ENCODE results near the gene LEFTY1.

Gene LEFTY1

DNA sequence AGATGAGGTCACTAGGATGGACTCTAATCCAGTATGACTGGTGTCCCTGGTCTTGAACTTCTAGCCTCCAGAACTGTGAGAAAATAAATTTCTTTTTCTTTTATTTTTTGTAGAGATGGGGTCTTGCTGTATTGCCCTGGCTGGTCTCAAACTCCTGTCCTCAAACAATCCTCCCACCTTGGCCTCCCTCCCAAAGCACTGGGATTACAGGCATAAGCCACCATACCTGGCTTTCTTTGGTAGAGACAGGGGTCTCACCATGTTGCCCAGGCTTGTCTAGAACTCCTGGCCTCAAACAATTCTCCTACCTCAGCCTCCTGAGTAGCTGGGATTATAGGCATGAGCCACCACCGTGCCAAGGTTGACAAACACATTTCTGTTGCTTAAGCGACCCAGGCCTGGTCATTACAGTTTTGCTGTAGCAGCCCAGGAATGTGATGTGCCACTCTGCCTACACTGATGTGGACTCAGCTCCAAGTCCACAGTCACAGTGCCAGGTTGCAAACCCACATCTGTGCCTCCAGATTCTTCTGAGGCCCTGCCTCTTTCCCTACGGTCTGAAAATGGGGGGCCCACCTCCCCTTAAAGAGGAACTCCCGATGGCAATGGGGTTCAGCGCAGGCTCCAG lies 19.2 kb upstream of the LEFTY1 start:
- TF ChIP-seq, protein P1, sequence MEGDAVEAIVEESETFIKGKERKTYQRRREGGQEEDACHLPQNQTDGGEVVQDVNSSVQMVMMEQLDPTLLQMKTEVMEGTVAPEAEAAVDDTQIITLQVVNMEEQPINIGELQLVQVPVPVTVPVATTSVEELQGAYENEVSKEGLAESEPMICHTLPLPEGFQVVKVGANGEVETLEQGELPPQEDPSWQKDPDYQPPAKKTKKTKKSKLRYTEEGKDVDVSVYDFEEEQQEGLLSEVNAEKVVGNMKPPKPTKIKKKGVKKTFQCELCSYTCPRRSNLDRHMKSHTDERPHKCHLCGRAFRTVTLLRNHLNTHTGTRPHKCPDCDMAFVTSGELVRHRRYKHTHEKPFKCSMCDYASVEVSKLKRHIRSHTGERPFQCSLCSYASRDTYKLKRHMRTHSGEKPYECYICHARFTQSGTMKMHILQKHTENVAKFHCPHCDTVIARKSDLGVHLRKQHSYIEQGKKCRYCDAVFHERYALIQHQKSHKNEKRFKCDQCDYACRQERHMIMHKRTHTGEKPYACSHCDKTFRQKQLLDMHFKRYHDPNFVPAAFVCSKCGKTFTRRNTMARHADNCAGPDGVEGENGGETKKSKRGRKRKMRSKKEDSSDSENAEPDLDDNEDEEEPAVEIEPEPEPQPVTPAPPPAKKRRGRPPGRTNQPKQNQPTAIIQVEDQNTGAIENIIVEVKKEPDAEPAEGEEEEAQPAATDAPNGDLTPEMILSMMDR (IDR thresholded peaks at IDR 0.05; ENCODE audit: low read depth, low read length, missing control alignments), result no peak
- DNase-seq (ENCODE audit: extremely low read depth, low read depth), result no peak
- H3K4me3 ChIP-seq (replicated peaks; ENCODE audit: low read depth, low read length), result no peak overlapping the region

DNA sequence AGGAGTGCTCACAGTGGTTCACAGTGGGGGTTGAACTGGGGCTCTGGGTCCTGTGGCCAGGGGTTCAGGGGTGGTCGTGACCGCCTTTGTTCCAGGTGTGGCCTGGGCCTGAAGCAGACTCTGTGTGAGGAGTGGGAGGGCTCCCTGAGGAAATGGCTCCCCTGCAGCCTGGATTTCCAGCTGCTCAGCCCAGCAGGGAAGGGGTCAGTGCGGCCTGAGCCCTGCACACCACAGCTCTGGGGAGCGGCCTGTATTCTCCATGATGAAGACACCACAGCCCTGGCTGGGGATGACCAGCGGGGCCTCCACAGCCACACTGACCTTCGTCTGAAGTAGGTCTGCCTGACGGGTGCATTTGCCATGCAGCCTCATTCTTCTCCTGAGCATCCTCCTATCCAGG lies 18.4 kb upstream of the LEFTY1 start:
- TF ChIP-seq, protein P1 (IDR thresholded peaks at IDR 0.05; ENCODE audit: low read depth, low read length, missing control alignments), result no peak
- H3K4me3 ChIP-seq (replicated peaks; ENCODE audit: low read depth, low read length), result no peak overlapping the region
- DNase-seq (ENCODE audit: extremely low read depth, low read depth), result no peak

DNA sequence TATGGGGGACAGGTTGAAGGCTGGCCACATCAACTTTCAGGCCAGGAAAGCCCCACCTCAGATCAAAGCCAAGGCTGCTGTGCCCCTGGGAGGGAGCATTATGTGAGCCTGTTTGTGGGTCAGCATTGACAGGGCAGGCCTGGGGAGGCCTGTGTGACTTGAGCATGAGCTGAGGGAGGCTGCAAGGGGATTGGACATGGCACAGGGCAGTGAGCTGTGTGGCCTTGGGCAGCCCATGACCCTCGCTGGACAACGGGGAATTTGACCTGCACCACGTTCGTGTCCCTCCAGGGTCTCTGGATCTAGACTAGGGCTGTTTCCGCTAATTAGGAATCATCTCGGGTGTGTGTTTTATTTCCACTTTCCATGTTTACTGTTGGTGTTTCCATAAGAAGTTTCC lies 17.5 kb upstream of the LEFTY1 start:
- TF ChIP-seq, protein P1 (IDR thresholded peaks at IDR 0.05; ENCODE audit: low read depth, low read length, missing control alignments), result no peak
- no peak for DNase-seq (ENCODE audit: extremely low read depth, low read depth)
- no peak overlapping the region for H3K4me3 ChIP-seq (replicated peaks; ENCODE audit: low read depth, low read length)

DNA sequence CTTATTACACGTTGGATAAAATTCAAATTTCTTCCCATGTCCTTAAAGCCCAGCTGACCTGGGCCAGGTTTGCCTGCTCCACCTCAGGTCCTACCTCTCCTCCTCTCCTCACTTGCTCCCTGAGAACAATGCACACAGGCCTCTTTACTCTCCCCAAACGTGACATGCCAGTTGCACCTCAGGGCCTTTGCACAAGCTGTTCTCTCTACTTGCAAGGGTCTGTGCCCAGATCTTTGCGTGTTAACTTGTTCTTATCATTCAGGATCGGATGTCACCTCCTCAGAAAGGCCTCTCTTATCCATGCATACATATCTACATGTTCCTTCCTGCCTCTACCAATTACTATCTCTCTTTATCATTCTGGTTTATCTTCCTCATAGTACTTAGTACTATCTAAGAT lies 14.7 kb upstream of the LEFTY1 start:
- no peak for DNase-seq (ENCODE audit: extremely low read depth, low read depth)
- H3K4me3 ChIP-seq (replicated peaks; ENCODE audit: low read depth, low read length), result no peak overlapping the region
- TF ChIP-seq, protein P1 (IDR thresholded peaks at IDR 0.05; ENCODE audit: low read depth, low read length, missing control alignments), result no peak

DNA sequence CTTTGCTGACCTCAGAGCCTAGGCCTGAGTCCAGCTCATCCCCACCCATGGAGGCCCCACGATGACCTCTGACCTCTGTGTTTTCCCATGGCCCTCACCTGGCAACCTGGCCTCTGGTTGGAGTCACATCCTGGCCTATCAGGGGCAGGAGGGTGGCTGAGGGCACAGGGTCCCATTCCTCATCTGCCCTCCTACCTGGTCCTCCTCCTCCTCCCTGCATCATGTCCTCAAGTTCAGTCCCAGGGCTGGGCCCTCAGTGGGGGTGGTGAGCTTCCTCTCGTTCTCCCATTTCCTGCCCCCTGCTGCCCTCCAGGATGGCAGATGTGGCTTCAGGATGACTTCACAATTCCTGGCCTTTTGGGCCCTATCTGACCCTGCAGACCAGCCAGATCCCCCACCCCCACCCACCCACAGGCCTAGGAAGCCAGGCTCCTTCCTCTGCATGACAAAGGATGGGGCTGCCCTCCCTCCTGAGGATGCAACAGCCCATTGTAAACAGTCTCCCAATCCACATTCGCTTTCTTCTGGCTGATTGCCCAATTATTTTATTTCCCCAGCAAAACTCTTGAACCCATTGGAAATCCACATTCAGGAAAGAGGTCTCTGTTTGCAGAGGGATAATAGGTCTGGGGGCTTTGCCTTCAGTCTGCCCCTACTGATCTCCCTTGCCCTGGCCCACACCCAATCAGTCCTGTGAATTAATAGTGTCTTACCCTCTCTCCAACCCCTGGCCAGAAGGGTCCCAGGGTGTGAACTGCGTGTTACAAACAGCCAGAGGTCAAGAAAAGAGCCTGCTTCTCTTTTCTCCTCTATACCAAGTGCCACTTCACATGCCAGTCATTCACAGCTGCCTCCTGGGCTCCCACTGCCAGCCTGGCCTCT lies 10.3 kb upstream of the LEFTY1 start:
- DNase-seq (ENCODE audit: extremely low read depth, low read depth), result no peak
- H3K4me3 ChIP-seq (replicated peaks; ENCODE audit: low read depth, low read length), result no peak overlapping the region
- TF ChIP-seq, protein P1 (IDR thresholded peaks at IDR 0.05; ENCODE audit: low read depth, low read length, missing control alignments), result no peak

DNA sequence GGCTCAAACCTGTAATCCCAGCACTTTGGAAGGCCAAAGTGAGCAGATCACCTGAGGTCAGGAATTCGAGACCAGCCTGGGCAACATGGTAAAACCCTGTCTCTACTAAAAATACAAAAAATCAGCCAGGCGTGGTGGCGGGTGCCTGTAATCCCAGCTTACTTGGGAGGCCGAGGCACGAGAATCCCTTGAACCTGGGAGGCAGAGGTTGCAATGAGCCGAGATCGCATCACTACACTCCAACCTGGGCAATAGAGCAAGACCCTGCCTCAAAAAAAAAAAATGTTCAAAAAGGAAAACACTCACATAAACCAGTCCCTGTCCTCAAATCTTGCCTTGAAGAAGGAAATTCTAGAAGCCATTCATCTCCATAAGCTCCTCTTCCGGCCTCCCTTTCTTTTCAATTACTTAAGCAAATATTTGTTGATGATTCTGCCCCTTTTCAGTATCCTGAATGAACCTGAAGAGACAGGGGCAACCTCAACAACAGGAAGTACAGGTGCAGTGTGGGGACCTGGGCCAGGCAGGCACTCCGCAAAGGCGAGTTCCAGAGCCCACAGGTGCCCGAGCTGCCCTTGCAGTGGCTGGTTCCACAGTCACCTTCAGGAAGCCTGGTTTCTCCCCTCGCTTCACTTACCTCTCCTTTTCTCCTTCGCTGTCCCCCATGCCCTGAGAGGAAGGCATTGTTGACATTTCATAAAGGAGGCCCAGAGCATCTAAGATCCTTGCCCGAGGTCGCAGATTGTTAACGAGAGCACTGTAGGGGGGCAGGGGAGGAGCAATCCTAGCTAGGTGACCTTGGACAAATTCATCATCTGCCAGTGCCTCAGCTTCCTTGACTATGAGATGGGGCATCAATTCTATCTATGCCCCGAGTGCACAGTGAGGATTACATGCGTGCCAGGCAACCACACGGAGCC lies 8.9 kb upstream of the LEFTY1 start:
- TF ChIP-seq, protein P1 (IDR thresholded peaks at IDR 0.05; ENCODE audit: low read depth, low read length, missing control alignments), result no peak
- DNase-seq (ENCODE audit: extremely low read depth, low read depth), result no peak
- no peak overlapping the region for H3K4me3 ChIP-seq (replicated peaks; ENCODE audit: low read depth, low read length)

Data from HFF-Myc (cell line).